ENCODE measurements around the gene PRLR. TPM values are rescaled to one million over a fixed set of nuclear protein-coding genes. Genes with fewer than 3 reads are reported as not detected.

Gene PRLR
- total RNA-seq, 3 donors from 2014 or later = 0.19 to 0.25 (median 0.24) TPM

GRCh38 chr5:35146406-35146805, 83.9 kb downstream of the PRLR start:
- Mint-ChIP-seq H3K4me3 (no peak overlapping the region), H3K36me3 (ENCODE audit: insufficient read depth) (no peaks in the 10 kb centered on the region), H3K4me1 (ENCODE audit: low read depth) (no peaks in the 10 kb centered on the region), H3K27me3 (ENCODE audit: low read depth) (peaks cover 2% of the 10 kb centered on the region), H3K9me3 (no peaks in the 10 kb centered on the region)
- DNase-seq (no peak), ATAC-seq (no peak)

GRCh38 chr5:35145691-35146317, 84.5 kb downstream of the PRLR start:
- H3K36me3 Mint-ChIP-seq (ENCODE audit: insufficient read depth) = no peaks in the 10 kb centered on the region
- peaks cover 2% of the 10 kb centered on the region for H3K27me3 Mint-ChIP-seq (ENCODE audit: low read depth)
- no peaks in the 10 kb centered on the region for H3K4me1 Mint-ChIP-seq (ENCODE audit: low read depth)
- DNase-seq (no peak), ATAC-seq (no peak)
- H3K4me3 Mint-ChIP-seq = no peak overlapping the region
- H3K9me3 Mint-ChIP-seq = no peaks in the 10 kb centered on the region

GRCh38 chr5:35145012-35145411, 85.3 kb downstream of the PRLR start:
- H3K9me3 Mint-ChIP-seq = no peaks in the 10 kb centered on the region
- H3K36me3 Mint-ChIP-seq (ENCODE audit: insufficient read depth) = no peaks in the 10 kb centered on the region
- no peaks in the 10 kb centered on the region for H3K4me1 Mint-ChIP-seq (ENCODE audit: low read depth)
- H3K27me3 Mint-ChIP-seq (ENCODE audit: low read depth) = peaks cover 2% of the 10 kb centered on the region
- no peak for ATAC-seq
- H3K4me3 Mint-ChIP-seq = no peak overlapping the region
- no peak for DNase-seq

- ATAC-seq (no peak), DNase-seq (no peak)
- no peaks in the 10 kb centered on the region for H3K9me3 Mint-ChIP-seq
- H3K4me3 Mint-ChIP-seq = no peak overlapping the region
- peaks cover 2% of the 10 kb centered on the region for H3K27me3 Mint-ChIP-seq (ENCODE audit: low read depth)
- H3K36me3 Mint-ChIP-seq (ENCODE audit: insufficient read depth) = no peaks in the 10 kb centered on the region
- no peaks in the 10 kb centered on the region for H3K4me1 Mint-ChIP-seq (ENCODE audit: low read depth)
Measured at GRCh38 chr5:35143841-35144240, 86.4 kb downstream of the PRLR start.

- no peak for DNase-seq
- ATAC-seq = no peak
- peaks cover 4% of the 10 kb centered on the region for H3K27me3 Mint-ChIP-seq (ENCODE audit: low read depth)
- no peaks in the 10 kb centered on the region for H3K36me3 Mint-ChIP-seq (ENCODE audit: insufficient read depth)
- H3K9me3 Mint-ChIP-seq = no peaks in the 10 kb centered on the region
- no peaks in the 10 kb centered on the region for H3K4me1 Mint-ChIP-seq (ENCODE audit: low read depth)
- no peak overlapping the region for H3K4me3 Mint-ChIP-seq
Measured at GRCh38 chr5:35141739-35142138, 88.5 kb downstream of the PRLR start.

- no peak overlapping the region for H3K4me3 Mint-ChIP-seq
- H3K9me3 Mint-ChIP-seq = no peaks in the 10 kb centered on the region
- no peaks in the 10 kb centered on the region for H3K36me3 Mint-ChIP-seq (ENCODE audit: insufficient read depth)
- H3K4me1 Mint-ChIP-seq (ENCODE audit: low read depth) = peaks cover 2% of the 10 kb centered on the region
- ATAC-seq (no peak), DNase-seq (no peak)
- peaks cover 13% of the 10 kb centered on the region for H3K27me3 Mint-ChIP-seq (ENCODE audit: low read depth)
Measured at GRCh38 chr5:35138232-35138631, 92.1 kb downstream of the PRLR start.

DNA sequence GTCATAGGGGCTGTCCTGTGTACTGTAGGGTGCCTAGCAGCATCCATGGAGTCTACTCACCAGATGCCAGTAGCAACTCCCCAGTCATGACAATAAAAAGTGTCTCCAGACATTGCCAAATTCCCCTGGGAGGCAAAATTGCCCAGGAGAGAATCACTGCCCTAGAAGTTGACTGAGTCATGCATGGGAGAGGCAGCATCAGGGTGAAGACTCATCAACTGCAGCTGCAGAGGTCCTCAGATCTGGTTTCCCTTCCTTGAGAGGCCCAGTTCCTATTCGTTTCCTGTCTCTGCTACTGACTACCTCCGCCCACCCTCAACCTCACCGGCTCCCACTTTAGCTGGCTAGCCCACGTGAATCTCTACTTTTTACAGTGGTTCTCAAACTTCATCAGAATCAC, 93.9 kb downstream of the PRLR start:
- ATAC-seq (peak; percentile 79 to 87), DNase-seq (no peak)
- H3K27me3 Mint-ChIP-seq (ENCODE audit: low read depth) = peaks cover 19% of the 10 kb centered on the region
- no peaks in the 10 kb centered on the region for H3K9me3 Mint-ChIP-seq
- no peaks in the 10 kb centered on the region for H3K36me3 Mint-ChIP-seq (ENCODE audit: insufficient read depth)
- H3K4me1 Mint-ChIP-seq (ENCODE audit: low read depth) = peaks cover 2% of the 10 kb centered on the region
- H3K4me3 Mint-ChIP-seq = no peak overlapping the region

DNA sequence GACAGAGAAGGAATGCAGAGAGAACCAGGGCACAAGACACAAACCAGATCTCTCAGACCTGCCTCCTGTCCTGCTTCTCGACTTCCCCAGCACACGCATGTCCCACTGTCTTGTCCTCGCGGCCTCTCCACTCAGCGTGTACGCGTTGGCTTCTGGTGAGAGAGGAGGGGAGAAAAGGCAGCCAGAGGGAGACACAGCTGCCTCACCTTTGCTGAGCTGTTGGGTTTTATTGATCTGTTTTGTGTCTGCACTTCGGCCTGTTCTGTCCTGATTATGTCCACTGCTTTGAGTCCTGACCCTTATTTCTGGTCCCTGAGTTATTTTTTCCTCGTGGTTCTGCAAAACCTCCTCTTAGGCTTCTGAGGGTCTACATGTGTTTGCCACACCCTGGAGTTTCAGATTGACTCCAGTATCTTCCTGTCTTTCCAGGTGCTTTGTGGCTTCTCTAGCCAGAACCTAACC, 95.0 kb downstream of the PRLR start:
- Mint-ChIP-seq H3K27me3 (ENCODE audit: low read depth) (peaks cover 26% of the 10 kb centered on the region), H3K36me3 (ENCODE audit: insufficient read depth) (no peaks in the 10 kb centered on the region), H3K4me3 (no peak overlapping the region), H3K9me3 (no peaks in the 10 kb centered on the region), H3K4me1 (ENCODE audit: low read depth) (peaks cover 6% of the 10 kb centered on the region)
- ATAC-seq = no peak
- DNase-seq = no peak

DNA sequence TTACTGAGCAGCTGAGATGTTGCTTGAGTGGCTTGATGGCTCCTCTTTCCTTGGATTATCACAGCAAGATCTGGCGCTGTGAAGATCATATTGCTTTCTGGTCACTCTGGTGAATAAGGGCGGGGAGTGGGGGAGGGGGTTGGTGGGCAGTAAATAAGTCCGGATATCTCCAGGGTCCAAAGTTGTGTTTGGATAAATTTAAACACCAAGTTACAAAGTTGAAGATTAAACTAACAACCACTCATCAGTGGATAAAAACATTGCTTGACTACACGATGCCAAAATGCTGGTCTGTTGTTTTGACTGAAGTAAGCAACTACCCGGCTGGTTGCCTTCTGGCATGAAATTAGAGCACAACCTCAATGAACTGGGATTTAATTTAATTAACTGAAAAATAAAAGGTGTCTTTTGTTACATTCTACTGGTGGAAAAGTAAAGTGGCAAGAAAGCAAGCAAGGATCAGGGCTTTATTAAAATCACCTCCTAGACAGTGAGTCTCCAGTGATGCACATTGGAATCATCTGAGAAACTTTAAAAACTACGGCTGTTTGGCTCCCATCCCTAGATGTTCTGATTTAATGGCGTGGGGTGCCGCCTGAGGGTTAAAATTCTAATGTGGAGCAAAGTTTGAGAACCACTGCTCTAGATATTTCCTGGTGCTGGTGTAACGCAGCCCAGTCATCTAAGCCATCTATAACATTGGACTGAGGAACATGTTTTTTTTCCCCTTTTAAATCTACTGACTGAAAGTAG, 95.8 kb downstream of the PRLR start:
- DNase-seq (no peak), ATAC-seq (no peak)
- Mint-ChIP-seq H3K9me3 (no peaks in the 10 kb centered on the region), H3K4me3 (no peak overlapping the region), H3K36me3 (ENCODE audit: insufficient read depth) (no peaks in the 10 kb centered on the region), H3K4me1 (ENCODE audit: low read depth) (peaks cover 13% of the 10 kb centered on the region), H3K27me3 (ENCODE audit: low read depth) (peaks cover 31% of the 10 kb centered on the region)

DNA sequence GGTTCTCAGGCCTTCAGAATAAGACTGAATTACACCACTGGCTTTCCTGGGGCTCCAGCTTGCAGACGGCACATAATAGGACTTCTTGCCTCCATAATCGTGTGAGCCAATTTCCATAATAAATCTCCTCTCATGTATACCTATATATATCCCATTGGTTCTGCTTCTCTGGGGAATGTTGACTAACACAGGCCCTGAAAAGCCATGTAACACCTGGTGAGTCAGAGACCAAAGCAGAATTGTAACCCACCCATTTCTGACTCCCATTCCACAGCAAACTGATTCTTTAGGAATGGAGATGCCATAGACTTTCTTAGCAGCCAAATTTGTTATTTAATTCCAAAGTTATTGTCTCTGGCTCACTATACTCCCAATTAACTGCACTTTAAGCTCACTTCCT, 97.1 kb downstream of the PRLR start:
- H3K9me3 Mint-ChIP-seq = no peaks in the 10 kb centered on the region
- ATAC-seq = no peak
- no peak for DNase-seq
- no peak overlapping the region for H3K4me3 Mint-ChIP-seq
- H3K36me3 Mint-ChIP-seq (ENCODE audit: insufficient read depth) = no peaks in the 10 kb centered on the region
- peaks cover 18% of the 10 kb centered on the region for H3K4me1 Mint-ChIP-seq (ENCODE audit: low read depth)
- H3K27me3 Mint-ChIP-seq (ENCODE audit: low read depth) = peaks cover 37% of the 10 kb centered on the region

DNA sequence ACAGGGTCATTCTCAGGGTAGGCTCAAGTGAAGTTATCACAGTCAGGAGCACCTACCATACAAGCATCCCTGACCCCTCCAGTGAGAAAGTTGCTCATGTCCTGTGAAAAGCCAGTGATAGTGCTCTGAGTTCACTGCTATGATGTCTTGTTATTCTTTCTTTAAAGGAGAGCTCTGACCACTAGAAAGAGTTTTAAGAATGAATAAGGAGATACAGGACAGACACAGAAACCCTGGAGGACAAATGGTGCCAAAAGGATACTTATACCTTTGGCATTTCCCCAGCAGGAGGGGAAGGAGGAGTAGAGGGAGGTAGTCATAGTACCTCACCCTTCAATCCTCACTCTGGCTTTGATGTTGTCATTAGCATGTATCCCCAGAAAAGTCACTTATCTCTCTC, 98.6 kb downstream of the PRLR start:
- H3K4me3 Mint-ChIP-seq = no peak overlapping the region
- H3K9me3 Mint-ChIP-seq = no peaks in the 10 kb centered on the region
- H3K27me3 Mint-ChIP-seq (ENCODE audit: low read depth) = peaks cover 46% of the 10 kb centered on the region
- no peaks in the 10 kb centered on the region for H3K36me3 Mint-ChIP-seq (ENCODE audit: insufficient read depth)
- DNase-seq (no peak), ATAC-seq (no peak)
- peaks cover 18% of the 10 kb centered on the region for H3K4me1 Mint-ChIP-seq (ENCODE audit: low read depth)

DNA sequence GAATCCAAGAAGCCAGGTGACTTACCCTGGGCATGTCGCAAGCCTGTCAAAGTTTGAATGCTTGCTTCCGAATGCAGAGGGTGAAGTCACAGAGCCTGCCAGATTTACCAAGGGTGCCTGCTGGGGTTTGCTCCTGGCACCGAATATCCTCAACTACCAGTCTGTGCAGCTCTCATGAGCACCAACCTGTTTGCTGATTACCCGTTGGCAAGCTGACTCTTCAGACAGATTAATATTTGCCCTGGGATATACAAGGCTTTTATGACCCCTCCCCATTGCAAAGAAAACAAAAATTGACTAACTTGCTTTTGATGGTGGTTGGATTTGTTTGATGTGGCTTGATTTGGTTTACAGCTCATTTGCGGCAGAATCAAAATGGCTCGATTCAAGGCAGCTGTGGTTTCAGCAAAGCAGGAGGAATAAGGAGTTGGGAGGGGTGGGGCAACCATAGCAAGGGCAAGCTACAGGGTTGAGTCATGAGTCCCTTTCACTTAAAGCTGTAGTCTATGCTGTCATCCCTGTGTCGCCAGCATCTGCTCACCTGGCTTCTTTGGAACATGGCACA, 100.3 kb downstream of the PRLR start:
- no peaks in the 10 kb centered on the region for H3K36me3 Mint-ChIP-seq (ENCODE audit: insufficient read depth)
- peaks cover 47% of the 10 kb centered on the region for H3K27me3 Mint-ChIP-seq (ENCODE audit: low read depth)
- H3K9me3 Mint-ChIP-seq = no peaks in the 10 kb centered on the region

GRCh38 chr5:35129276-35129675, 101.0 kb downstream of the PRLR start:
- DNase-seq = no peak
- Mint-ChIP-seq H3K27me3 (ENCODE audit: low read depth) (peaks cover 47% of the 10 kb centered on the region), H3K4me3 (no peak overlapping the region), H3K4me1 (ENCODE audit: low read depth) (peaks cover 16% of the 10 kb centered on the region), H3K9me3 (no peaks in the 10 kb centered on the region), H3K36me3 (ENCODE audit: insufficient read depth) (no peaks in the 10 kb centered on the region)
- no peak for ATAC-seq

More for the DNA sequence above, 100.3 kb downstream of the PRLR start:
- Mint-ChIP-seq H3K4me3 (no peak overlapping the region), H3K4me1 (ENCODE audit: low read depth) (peaks cover 16% of the 10 kb centered on the region)
- peak; percentile 35 for DNase-seq
- ATAC-seq = peak; percentile 97 to 99

- H3K4me3 Mint-ChIP-seq = no peak overlapping the region
- H3K9me3 Mint-ChIP-seq = no peaks in the 10 kb centered on the region
- no peaks in the 10 kb centered on the region for H3K36me3 Mint-ChIP-seq (ENCODE audit: insufficient read depth)
- ATAC-seq (no peak), DNase-seq (no peak)
- H3K27me3 Mint-ChIP-seq (ENCODE audit: low read depth) = peaks cover 41% of the 10 kb centered on the region
- H3K4me1 Mint-ChIP-seq (ENCODE audit: low read depth) = peaks cover 16% of the 10 kb centered on the region
Measured at GRCh38 chr5:35127006-35127405, 103.3 kb downstream of the PRLR start.

DNA sequence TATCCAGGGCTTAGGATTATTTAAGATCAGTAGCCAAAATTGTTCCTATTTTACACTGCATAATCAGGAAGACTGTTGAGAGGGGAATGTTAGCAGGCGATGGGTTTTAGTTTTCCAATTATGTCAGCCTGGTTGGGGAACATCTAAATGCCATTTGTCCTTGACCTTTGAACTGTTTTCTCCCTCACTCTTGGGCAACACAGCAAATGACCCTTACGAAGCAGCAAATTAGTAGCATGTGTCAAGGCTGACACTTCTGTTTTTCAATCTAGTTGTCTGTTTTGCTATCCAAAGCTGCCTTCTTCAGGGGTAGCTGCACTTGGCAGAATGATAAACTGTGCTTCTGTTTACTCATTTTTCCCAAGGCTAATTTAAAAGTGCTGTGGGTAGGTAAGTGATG, 104.5 kb downstream of the PRLR start:
- DNase-seq (no peak), ATAC-seq (no peak)
- H3K4me3 Mint-ChIP-seq = no peak overlapping the region
- no peaks in the 10 kb centered on the region for H3K9me3 Mint-ChIP-seq
- no peaks in the 10 kb centered on the region for H3K36me3 Mint-ChIP-seq (ENCODE audit: insufficient read depth)
- H3K27me3 Mint-ChIP-seq (ENCODE audit: low read depth) = peaks cover 43% of the 10 kb centered on the region
- H3K4me1 Mint-ChIP-seq (ENCODE audit: low read depth) = peaks cover 16% of the 10 kb centered on the region
